GM06990 (cell line): Measurements from ENCODE around the gene PRKD2.

ENCODE experiments used
- DNase-seq: peaks from one replicate; pipeline ENCODE4 v3.0.0-alpha.2; 2011; ENCODE audit not compliant: insufficient read length; ENCODE audit errors: extremely low read depth
- H3K27me3 ChIP-seq: replicated peaks from 2 replicates; pipeline ENCODE4 v1.6.0; 2011; ENCODE audit warnings: low read length; ENCODE audit not compliant: control insufficient read depth, insufficient read depth
- H3K36me3 ChIP-seq: 2 replicates; pipeline ENCODE4 v1.5.1; 2011; ENCODE audit warnings: low read length; ENCODE audit not compliant: control insufficient read depth, insufficient read depth
- H3K4me3 ChIP-seq: replicated peaks from 2 replicates; pipeline ENCODE4 v1.5.1; 2011; ENCODE audit warnings: low read depth, mild to moderate bottlenecking, control low read depth, low read length
- TF ChIP-seq, protein P1 (sequence below): IDR thresholded peaks from 2 replicates; pipeline ENCODE4 v1.5.1; 2011; ENCODE audit warnings: low read length, control low read depth, mild to moderate bottlenecking, inconsistent platforms; ENCODE audit not compliant: insufficient read depth, poor library complexity, severe bottlenecking

Gene PRKD2

DNA sequence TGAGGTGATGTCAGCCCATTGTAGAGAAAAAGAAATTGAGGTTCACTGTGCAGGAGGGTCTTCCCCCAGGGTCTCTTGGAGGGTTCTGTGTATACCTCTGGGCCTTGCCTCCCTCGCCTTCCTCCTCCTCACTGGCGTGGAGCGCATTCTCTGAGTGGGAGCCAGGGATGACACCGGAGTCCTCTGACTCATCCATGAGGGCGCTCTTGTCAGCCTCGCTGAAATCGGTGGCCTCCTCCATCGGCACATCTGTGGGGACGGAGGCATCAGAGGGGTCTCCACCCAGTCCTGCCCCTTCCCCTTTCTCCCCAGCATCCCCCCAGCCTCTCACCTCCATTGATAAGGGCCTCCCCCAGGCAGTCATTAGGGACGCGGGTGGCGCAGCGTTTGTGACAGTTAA is 16.2 kb downstream of the PRKD2 start:
- TF ChIP-seq, protein P1, sequence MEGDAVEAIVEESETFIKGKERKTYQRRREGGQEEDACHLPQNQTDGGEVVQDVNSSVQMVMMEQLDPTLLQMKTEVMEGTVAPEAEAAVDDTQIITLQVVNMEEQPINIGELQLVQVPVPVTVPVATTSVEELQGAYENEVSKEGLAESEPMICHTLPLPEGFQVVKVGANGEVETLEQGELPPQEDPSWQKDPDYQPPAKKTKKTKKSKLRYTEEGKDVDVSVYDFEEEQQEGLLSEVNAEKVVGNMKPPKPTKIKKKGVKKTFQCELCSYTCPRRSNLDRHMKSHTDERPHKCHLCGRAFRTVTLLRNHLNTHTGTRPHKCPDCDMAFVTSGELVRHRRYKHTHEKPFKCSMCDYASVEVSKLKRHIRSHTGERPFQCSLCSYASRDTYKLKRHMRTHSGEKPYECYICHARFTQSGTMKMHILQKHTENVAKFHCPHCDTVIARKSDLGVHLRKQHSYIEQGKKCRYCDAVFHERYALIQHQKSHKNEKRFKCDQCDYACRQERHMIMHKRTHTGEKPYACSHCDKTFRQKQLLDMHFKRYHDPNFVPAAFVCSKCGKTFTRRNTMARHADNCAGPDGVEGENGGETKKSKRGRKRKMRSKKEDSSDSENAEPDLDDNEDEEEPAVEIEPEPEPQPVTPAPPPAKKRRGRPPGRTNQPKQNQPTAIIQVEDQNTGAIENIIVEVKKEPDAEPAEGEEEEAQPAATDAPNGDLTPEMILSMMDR: no peak
- no peak for DNase-seq
- Histone ChIP-seq H3K4me3 (no peak overlapping the region), H3K27me3 (no peaks in the 10 kb centered on the region), H3K36me3 (peaks cover 46% of the 10 kb centered on the region)

DNA sequence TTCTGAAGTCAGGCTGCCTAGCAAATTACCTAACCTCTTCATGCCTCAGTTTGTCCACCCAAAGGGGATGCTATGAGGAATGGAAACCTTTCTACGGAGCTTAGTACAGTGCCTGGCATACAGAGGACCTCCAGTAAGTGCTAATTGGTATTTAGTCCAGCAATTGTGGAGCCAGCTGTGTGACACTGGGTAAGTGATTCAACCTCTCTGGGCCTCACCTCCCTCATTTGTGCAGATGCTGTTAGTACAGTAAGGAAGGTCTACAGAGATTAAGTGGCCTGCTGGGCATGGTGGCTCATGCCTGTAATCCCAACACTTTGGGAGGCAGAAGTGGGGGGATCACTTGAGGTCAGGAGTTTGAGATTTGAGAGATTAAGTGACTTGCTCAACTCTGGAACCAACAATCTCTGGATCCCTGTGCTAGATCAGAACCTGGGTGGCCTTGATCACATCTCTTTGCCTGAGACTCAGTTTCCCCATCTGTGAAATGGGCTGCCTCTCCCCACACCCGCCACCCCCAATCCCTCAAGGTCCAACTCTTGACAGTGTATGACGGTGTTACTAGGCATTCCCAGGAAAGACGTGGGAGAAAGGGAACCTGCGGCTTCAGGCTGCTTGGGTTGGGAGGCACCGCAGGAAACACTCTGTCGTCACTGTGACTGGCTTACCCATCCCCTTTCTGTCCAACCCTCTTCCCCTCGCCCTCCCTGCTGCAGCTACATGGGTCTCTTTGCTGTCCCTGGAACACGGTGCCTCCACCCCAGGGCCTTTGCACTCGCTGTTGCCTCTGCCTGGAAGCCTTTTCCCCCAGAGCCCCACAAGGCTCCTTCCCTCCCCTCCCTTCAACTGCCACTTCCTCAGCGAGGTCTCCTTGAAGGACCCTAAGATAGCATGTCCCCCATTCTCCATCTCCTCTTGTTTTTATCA is 18.3 kb downstream of the PRKD2 start:
- H3K36me3 ChIP-seq: peaks cover 46% of the 10 kb centered on the region
- no peaks in the 10 kb centered on the region for H3K27me3 ChIP-seq
- TF ChIP-seq, protein P1: no peak
- DNase-seq: no peak
- H3K4me3 ChIP-seq: no peak overlapping the region

DNA sequence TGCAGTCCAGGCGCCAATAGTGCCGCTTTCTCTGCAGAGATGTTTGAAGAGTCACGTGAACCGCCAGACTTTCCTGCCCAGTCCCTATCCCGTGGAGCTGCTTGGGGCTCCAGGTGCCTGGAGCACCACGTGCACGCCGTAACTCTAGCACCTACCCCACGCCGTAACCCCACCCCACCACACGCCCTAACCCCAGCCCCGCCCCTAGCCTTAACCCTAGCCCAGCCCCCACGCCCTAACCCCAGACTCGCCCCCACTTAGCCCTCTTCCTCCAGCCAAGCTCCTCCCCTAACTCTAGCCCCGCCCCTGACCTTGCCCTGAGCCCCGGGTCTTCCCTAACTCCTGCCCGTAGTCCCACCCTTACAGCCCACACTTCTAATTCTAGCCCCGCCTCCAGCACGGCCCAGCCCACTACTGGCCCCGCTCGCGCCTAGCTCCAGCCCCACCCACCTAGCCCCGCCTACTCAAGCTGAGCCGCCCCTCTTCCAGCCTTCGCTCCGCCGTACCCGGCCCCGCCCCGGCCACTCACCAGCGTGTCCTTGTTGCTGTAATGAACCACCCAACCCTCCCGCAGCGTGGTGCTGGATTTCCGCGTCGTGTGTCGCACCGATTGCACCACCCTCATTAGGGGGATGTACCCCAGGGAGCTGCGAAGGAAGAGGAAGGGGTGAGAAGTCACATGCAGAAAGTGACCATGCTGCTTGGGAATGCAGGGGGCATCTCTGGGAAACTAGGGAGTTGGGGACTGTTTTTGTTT is 19.5 kb downstream of the PRKD2 start:
- peak; percentile 31 for DNase-seq
- H3K36me3 ChIP-seq: peaks cover 55% of the 10 kb centered on the region
- H3K4me3 ChIP-seq: no peak overlapping the region
- no peaks in the 10 kb centered on the region for H3K27me3 ChIP-seq
- TF ChIP-seq, protein P1: no peak

DNA sequence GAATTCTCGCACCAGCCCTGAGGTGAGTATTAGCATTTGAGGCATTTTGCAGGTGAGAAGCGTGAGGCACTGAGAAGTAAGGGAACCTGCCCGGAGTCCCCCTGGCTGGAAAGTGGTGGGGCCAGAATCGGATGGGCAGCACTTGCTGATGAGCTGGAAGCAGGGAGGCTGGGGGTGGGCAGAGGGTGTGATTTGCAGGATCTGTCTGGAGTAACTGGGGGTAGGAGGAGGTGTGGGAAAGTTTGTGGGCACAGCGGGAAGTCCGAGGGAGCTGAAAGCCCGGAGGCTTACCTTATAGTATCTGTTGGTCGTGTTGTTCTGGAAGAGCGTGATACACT is 20.1 kb downstream of the PRKD2 start:
- H3K36me3 ChIP-seq: peaks cover 56% of the 10 kb centered on the region
- no peak for DNase-seq
- H3K4me3 ChIP-seq: no peak overlapping the region
- no peaks in the 10 kb centered on the region for H3K27me3 ChIP-seq
- TF ChIP-seq, protein P1: no peak

DNA sequence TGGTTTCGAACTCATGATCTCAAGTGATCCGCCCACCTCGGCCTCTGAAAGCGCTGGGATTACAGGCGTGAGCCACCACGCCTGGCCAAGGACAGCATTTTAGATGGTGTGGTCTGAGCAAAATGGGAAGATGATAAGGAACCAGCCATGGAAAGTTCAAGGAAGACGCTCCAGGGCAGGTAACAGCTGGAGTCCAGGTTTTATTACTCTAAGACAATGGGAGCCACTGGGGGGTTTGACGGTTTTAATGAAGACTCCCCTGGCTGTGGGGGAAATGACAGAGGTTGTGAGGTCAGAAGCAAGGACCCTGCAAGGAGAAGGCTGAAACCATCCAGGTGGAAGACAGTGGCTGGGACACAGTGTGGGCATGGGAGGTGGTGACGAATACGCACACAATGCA is 20.9 kb downstream of the PRKD2 start:
- DNase-seq: no peak
- Histone ChIP-seq H3K4me3 (no peak overlapping the region), H3K27me3 (no peaks in the 10 kb centered on the region), H3K36me3 (peaks cover 58% of the 10 kb centered on the region)
- TF ChIP-seq, protein P1: no peak
